Left ventricle myocardium inferior (tissue), 1 donor: ENCODE measurements around the gene C3orf20. TPM values are rescaled to one million over a fixed set of nuclear protein-coding genes. Genes with fewer than 3 reads are reported as not detected.

Experiments
- DNase-seq: peaks from one replicate; pipeline ENCODE4 v3.0.0-alpha.2; 2020
- H3K27ac ChIP-seq: fragments of 200-600 bp; replicated peaks from 2 replicates; pipeline ENCODE4 v1.8.0; 2021
- H3K27me3 ChIP-seq: fragments of 200-600 bp; 2 replicates; pipeline ENCODE4 v1.8.0; 2021; ENCODE audit warnings: low read depth
- H3K36me3 ChIP-seq: fragments of 200-600 bp; 2 replicates; pipeline ENCODE4 v1.8.0; 2021
- H3K4me1 ChIP-seq: fragments of 200-600 bp; 2 replicates; pipeline ENCODE4 v1.8.0; 2021
- H3K4me3 ChIP-seq: fragments of 200-600 bp; 2 replicates; pipeline ENCODE4 v1.8.0; 2021; ENCODE audit warnings: mild to moderate bottlenecking, moderate library complexity
- H3K9me3 ChIP-seq: fragments of 200-600 bp; replicated peaks from 2 replicates; pipeline ENCODE4 v1.8.0; 2021
- intact Hi-C: fragments of 100-400 bp; cut with micrococcal nuclease; formaldehyde crosslinking; loops from one replicate; pipeline ENCODE4 v1.11.0; 2022
- total RNA-seq: library from RNA; stranded (reverse); fragmentation: NEBNext Ultra II Directional; extraction: Animal tissue kit (Norgen Biotek cat#: 25700); gene quantifications from one replicate; pipeline ENCODE4 v1.2.1, GENCODE V29; 2021
- TF ChIP-seq, protein P1 (sequence below): fragments of 200-600 bp; IDR thresholded peaks from 2 replicates; pipeline ENCODE4 v1.8.0; 2021; ENCODE audit warnings: antibody characterized with exemption, mild to moderate bottlenecking, borderline replicate concordance
- donor health status: DM: no; HTN: yes; CAD: no; lungs with severe emphysema.

C3orf20 gene
- total RNA-seq, 1 donor from 2014 or later, result not detected

DNA sequence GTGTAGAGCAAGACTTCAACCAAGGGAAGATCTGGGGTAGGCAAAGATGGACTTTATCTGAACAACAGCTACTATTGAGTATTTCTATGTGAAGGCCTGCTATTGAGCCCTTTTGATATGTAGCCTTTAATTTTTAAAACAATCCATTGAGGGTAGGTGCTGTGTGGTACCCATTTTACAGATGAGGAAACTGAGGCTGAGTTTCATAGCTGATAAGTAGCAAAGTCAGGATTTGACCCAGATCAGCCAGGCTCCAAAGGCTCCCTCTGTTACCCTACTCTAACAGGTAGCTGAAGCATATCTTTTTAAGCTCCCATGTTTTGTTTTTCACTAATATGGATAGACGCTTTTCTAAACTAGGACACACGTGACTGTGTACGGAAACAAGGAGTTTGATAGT lies 141.4 kb downstream of the C3orf20 start:
- peaks cover 23% of the 10 kb centered on the region for H3K36me3 ChIP-seq
- no peak for DNase-seq
- no peak overlapping the region for H3K27ac ChIP-seq
- no peaks in the 10 kb centered on the region for H3K9me3 ChIP-seq
- TF ChIP-seq, protein P1, sequence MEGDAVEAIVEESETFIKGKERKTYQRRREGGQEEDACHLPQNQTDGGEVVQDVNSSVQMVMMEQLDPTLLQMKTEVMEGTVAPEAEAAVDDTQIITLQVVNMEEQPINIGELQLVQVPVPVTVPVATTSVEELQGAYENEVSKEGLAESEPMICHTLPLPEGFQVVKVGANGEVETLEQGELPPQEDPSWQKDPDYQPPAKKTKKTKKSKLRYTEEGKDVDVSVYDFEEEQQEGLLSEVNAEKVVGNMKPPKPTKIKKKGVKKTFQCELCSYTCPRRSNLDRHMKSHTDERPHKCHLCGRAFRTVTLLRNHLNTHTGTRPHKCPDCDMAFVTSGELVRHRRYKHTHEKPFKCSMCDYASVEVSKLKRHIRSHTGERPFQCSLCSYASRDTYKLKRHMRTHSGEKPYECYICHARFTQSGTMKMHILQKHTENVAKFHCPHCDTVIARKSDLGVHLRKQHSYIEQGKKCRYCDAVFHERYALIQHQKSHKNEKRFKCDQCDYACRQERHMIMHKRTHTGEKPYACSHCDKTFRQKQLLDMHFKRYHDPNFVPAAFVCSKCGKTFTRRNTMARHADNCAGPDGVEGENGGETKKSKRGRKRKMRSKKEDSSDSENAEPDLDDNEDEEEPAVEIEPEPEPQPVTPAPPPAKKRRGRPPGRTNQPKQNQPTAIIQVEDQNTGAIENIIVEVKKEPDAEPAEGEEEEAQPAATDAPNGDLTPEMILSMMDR, result no peak
- peaks cover 56% of the 10 kb centered on the region for H3K27me3 ChIP-seq
- intact Hi-C loops, result no loop called here
- peaks cover 40% of the 10 kb centered on the region for H3K4me1 ChIP-seq
- H3K4me3 ChIP-seq, result no peak overlapping the region

DNA sequence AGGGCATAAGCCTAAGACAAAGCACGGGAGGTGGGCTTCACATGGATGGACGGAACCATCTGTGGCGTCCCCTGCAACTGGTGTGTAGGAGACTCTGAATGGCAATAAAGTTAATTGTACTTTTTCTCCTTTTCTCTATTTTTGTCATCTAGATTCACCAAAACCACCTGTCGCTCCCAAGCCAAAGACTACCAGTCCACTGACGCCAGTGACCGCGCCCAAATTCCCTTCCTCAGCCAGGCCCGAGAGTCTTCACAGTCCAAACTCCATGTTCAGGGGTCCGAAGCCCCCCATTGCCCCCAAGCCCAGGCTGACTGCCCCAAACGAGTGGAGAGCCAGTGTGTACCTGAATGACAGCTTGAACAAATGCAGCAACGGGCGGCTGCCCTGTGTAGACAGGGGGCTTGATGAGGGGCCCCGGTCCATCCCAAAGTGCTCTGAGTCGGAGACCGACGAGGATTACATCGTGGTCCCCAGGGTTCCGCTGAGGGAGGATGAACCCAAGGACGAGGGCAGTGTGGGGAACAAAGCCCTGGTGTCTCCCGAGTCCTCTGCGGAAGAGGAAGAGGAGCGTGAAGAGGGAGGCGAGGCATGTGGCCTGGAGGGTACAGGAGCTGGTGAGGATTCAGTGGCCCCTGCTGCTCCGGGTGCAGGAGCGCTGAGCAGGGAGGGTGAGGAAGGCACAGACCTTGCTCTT lies 144.0 kb downstream of the C3orf20 start, which contains the start of gene FGD5:
Gene FGD5 (plus strand): TSS at position 159 of the 697 bp plus-strand sequence. CDS start 110 bp downstream, at position 269.
- Histone ChIP-seq H3K36me3 (peaks cover 24% of the 10 kb centered on the region), H3K4me3 (no peak within 1 kb of the TSS), H3K27me3 (peaks cover 55% of the 10 kb centered on the region), H3K27ac (no peak within 1 kb of the TSS), H3K9me3 (no peaks in the 10 kb centered on the region), H3K4me1 (peaks cover 44% of the 10 kb centered on the region)
- TF ChIP-seq, protein P1, result no peak
- DNase-seq, result no peak
- intact Hi-C loops, result no loop called here

DNA sequence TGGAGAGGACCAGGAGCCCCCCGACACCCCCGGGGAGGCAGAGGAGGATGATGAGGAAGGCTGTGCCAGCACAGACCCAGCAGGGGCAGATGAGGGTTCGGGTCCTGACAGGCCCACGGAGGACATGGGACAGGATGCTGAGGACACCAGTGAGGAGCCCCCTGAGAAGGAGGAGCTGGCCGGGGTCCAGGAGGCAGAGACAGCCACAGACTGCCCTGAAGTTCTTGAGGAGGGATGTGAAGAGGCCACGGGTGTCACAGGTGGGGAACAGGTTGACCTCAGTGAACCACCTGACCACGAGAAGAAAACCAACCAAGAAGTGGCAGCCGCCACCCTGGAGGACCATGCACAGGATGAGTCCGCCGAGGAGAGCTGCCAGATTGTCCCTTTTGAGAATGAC lies 144.7 kb downstream of the C3orf20 start:
- H3K9me3 ChIP-seq, result no peaks in the 10 kb centered on the region
- H3K36me3 ChIP-seq, result peaks cover 24% of the 10 kb centered on the region
- peaks cover 53% of the 10 kb centered on the region for H3K27me3 ChIP-seq
- H3K27ac ChIP-seq, result no peak overlapping the region
- H3K4me1 ChIP-seq, result peaks cover 44% of the 10 kb centered on the region
- intact Hi-C loops, result no loop called here
- TF ChIP-seq, protein P1, result no peak
- DNase-seq, result no peak
- H3K4me3 ChIP-seq, result no peak overlapping the region

DNA sequence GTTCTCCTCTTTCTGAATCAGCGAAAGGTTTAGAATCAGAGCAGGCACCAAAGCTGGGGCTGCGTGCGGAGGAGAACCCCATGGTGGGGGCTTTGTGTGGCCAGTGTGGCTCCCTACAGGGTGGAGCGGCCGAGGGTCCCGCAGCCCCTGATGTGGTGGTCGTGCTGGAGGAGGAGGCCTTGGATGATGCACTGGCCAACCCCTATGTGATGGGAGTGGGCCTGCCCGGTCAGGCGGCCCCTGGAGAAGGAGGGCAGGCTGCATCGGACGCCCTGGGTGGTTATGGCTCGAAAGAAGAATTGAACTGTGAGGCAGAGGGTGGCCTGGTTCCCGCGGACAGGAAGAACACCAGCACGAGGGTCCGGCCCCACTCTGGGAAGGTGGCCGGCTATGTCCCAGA lies 145.2 kb downstream of the C3orf20 start:
- Histone ChIP-seq H3K27ac (no peak overlapping the region), H3K4me3 (no peak overlapping the region), H3K36me3 (peaks cover 24% of the 10 kb centered on the region), H3K4me1 (peaks cover 44% of the 10 kb centered on the region), H3K27me3 (peaks cover 57% of the 10 kb centered on the region), H3K9me3 (no peaks in the 10 kb centered on the region)
- DNase-seq, result no peak
- TF ChIP-seq, protein P1, result no peak
- intact Hi-C loops, result no loop called here

DNA sequence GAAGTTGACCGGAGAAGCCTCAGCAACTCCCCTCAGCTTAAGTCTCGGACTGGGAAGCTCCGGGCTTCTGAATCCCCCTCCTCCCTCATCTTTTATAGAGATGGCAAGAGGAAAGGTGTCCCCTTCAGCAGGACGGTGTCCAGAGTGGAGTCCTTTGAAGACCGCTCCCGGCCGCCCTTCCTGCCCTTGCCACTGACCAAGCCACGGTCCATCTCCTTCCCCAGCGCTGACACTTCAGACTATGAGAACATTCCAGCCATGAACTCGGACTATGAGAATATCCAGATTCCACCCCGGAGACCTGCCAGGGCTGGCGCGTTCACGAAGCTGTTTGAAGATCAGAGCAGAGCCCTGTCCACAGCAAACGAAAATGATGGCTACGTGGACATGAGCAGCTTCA lies 146.2 kb downstream of the C3orf20 start:
- Histone ChIP-seq H3K27ac (no peak overlapping the region), H3K9me3 (no peaks in the 10 kb centered on the region), H3K4me3 (no peak overlapping the region), H3K27me3 (peaks cover 55% of the 10 kb centered on the region), H3K4me1 (peaks cover 47% of the 10 kb centered on the region), H3K36me3 (peaks cover 24% of the 10 kb centered on the region)
- DNase-seq, result no peak
- intact Hi-C loops, result no loop called here
- TF ChIP-seq, protein P1, result no peak
